HG03108 (cell line): ENCODE data around the gene CAPN5.

ENCODE experiments used
- ATAC-seq: cut with Tn5 transposase; IDR thresholded peaks from one replicate; pipeline ENCODE4 v1.9.1; 2021; ENCODE audit warnings: moderate library complexity; ENCODE audit not compliant: unreplicated experiment

The CAPN5 gene

GRCh38 chr11:77159937-77160495 lies 93.2 kb downstream of the CAPN5 start:
- no peak for ATAC-seq

- no peak for ATAC-seq
Observed at GRCh38 chr11:77163271-77163670, 96.5 kb downstream of the CAPN5 start.

- no peak for ATAC-seq
Observed at GRCh38 chr11:77165066-77165465, 98.3 kb downstream of the CAPN5 start.

GRCh38 chr11:77166021-77166420 lies 99.2 kb downstream of the CAPN5 start:
- ATAC-seq = no peak

GRCh38 chr11:77167111-77167626 lies 100.4 kb downstream of the CAPN5 start:
- ATAC-seq = no peak

- no peak for ATAC-seq
Observed at GRCh38 chr11:77167791-77168190, 101.0 kb downstream of the CAPN5 start.

GRCh38 chr11:77170107-77170506 lies 103.3 kb downstream of the CAPN5 start:
- ATAC-seq = no peak

- ATAC-seq = no peak
Observed at GRCh38 chr11:77171254-77171653, 104.5 kb downstream of the CAPN5 start.

GRCh38 chr11:77171885-77172665 lies 105.3 kb downstream of the CAPN5 start:
- ATAC-seq = no peak

GRCh38 chr11:77172666-77172982 lies 105.9 kb downstream of the CAPN5 start:
- ATAC-seq = no peak

- no peak for ATAC-seq
Observed at GRCh38 chr11:77173494-77173893, 106.7 kb downstream of the CAPN5 start.

GRCh38 chr11:77174559-77174958 lies 107.8 kb downstream of the CAPN5 start:
- ATAC-seq = no peak

- ATAC-seq = no peak
Observed at GRCh38 chr11:77175021-77175842, 108.5 kb downstream of the CAPN5 start.
